ENCODE measurements around the gene PLXDC2.

- TF ChIP-seq POLR2A (IDR thresholded peaks at IDR 0.05; ENCODE audit: low read length) (no peak), GATA1 (IDR thresholded peaks at IDR 0.05; ENCODE audit: low read depth, low read length) (no peak)
These were observed 145.1 kb downstream of the PLXDC2 start for GRCh38 chr10:19961076-19962053.

Data from erythroblast (primary cell).